ENCODE data around the gene SLC5A5.

SLC5A5 gene

DNA sequence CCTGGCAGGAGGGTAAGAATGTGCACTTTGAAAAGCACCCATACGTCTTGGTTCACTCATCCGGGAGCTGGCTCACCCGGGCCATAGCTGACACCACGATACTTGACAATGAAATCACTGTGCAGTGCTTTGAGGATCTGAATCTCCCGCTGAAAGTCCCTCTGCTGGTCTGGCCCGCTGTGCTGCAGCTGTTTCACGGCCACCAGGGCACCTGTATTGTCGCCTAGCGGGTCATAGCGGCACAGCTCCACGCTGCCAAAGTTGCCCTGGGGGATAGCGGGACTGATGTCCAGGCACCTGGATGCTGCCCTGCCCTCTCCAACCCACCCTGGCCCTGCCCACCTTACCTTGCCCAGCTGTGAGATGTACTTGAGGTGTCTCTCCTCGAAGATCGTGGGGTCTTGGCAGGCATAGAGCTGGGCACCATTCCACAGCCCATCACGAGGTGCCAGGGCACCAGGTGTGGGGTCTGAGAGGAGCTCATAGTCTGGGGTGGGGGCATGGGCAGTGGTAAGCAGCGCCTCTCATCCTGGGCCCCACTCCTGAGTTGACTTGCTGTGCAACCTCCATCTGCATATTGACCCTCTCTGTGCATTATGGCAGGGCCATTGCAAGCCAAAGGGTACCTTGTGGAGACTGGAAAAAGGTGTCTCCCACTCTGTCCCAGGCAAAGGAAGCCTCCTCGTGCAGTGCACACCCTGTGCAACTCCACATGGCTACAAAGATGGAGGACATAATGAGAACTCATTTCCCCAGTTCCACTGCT is 39.1 kb upstream of the SLC5A5 start:
- TF ChIP-seq, protein P1, sequence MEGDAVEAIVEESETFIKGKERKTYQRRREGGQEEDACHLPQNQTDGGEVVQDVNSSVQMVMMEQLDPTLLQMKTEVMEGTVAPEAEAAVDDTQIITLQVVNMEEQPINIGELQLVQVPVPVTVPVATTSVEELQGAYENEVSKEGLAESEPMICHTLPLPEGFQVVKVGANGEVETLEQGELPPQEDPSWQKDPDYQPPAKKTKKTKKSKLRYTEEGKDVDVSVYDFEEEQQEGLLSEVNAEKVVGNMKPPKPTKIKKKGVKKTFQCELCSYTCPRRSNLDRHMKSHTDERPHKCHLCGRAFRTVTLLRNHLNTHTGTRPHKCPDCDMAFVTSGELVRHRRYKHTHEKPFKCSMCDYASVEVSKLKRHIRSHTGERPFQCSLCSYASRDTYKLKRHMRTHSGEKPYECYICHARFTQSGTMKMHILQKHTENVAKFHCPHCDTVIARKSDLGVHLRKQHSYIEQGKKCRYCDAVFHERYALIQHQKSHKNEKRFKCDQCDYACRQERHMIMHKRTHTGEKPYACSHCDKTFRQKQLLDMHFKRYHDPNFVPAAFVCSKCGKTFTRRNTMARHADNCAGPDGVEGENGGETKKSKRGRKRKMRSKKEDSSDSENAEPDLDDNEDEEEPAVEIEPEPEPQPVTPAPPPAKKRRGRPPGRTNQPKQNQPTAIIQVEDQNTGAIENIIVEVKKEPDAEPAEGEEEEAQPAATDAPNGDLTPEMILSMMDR (IDR thresholded peaks at IDR 0.05; ENCODE audit: borderline replicate concordance, control extremely low read depth, extremely low read depth, insufficient read depth, missing control alignments): no peak
- in situ Hi-C loops (cut with MboI; ENCODE audit: low sequenced_read_pairs, unreplicated experiment): no loop called here

DNA sequence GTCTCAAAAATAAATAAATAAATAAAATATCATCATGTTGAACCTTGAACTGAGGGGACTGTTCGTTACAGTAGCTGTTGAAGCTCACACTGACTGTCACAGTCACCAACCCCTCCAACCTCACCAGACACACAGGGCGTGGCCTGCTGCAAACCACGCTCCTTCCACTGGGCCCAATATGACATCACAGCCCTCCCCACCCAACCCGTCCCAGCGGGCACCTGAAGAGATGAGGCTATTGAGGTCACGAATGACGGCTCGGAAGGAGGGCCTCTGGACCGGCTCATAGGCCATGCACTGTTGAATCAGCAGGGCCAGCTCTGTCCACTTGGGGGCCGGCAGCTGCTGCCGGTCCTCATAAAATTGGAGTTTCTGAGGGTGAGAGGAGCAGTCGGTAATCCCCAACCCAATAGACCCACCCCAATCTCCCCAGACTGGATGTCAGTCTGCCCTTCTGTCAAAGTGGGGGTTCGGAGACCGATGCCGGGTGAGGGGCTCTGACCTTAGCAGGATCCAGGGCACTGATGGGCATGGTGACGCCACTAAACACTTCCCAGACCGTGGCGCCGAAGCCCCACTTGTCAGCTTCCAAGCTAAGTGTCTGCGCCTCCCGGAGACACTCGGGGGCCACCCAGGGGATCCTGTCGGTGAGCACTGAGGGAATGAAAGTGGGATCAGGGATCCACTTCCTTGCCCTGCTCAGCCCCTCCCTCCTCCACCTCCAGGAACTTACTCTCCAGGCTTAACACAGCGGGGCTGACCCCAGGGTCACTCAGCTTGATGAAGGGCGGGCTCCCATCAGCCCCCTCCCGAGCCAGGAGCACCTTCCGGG is 37.2 kb upstream of the SLC5A5 start:
- in situ Hi-C loops (cut with MboI; ENCODE audit: low sequenced_read_pairs, unreplicated experiment): no loop called here
- TF ChIP-seq, protein P1 (IDR thresholded peaks at IDR 0.05; ENCODE audit: borderline replicate concordance, control extremely low read depth, extremely low read depth, insufficient read depth, missing control alignments): no peak
- DNase-seq (ENCODE audit: low spot score): no peak

More for the DNA sequence above, 39.1 kb upstream of the SLC5A5 start:
- no peak for DNase-seq (ENCODE audit: low spot score)

DNA sequence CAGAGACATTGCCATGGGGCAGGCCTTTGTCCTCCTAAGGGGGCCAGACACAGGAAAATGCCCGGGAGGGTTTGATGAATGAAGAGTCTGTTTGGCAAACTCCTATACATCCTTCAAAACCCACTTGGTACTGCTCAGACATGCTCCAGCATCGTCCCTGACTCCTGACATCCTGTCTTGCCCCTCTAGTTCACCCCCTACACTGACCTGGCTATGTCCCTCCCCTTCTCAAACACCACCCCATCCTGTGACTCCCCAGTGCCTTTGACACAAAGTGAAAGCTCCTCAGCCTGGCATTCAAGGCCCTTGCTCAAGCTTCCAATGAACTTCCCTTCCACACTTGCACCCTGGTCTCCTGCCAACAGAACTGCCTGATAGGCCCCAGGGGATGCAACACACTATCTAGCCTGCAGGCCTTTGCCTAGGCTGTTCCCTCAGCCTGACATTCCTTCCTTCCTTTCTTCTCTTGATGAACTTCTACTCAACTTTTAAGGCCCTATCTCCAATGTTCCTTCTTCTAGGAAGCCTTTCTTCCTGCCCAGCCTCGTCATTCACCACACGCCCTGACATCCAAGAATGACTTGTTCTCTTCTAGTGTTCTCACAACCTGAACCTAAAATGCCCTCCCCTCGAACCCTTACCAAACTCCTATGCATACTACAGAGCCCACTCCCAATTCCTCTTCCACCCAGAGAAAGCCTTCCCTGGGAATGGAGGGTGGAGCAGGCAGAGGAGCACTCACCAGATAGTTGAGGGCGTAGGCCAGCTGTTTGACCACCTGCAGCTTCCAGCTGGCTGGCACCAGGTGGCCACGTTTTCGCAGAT is 36.4 kb upstream of the SLC5A5 start:
- no peak for DNase-seq (ENCODE audit: low spot score)
- TF ChIP-seq, protein P1 (IDR thresholded peaks at IDR 0.05; ENCODE audit: borderline replicate concordance, control extremely low read depth, extremely low read depth, insufficient read depth, missing control alignments): no peak
- in situ Hi-C loops (cut with MboI; ENCODE audit: low sequenced_read_pairs, unreplicated experiment): no loop called here

DNA sequence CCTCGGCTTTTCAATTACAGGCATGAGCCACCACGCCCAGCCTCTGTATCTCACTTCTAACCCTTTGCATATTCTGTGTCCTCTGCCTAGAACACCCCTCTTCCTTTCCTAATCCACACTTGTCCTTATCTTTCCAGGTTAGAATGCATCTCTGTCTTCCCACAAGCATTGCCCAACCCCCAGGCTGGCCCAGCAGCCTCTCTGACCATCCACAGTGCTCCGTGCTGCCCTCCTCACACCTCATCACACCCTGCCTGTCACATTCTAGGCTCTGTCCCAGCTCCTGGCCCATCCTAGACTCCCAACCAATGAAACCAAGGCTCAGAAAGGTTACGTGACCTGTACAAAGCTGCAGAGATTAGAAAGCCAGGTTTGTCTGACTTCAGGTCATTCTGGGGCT is 35.2 kb upstream of the SLC5A5 start:
- no peak for DNase-seq (ENCODE audit: low spot score)
- TF ChIP-seq, protein P1 (IDR thresholded peaks at IDR 0.05; ENCODE audit: borderline replicate concordance, control extremely low read depth, extremely low read depth, insufficient read depth, missing control alignments): no peak
- in situ Hi-C loops (cut with MboI; ENCODE audit: low sequenced_read_pairs, unreplicated experiment): no loop called here

DNA sequence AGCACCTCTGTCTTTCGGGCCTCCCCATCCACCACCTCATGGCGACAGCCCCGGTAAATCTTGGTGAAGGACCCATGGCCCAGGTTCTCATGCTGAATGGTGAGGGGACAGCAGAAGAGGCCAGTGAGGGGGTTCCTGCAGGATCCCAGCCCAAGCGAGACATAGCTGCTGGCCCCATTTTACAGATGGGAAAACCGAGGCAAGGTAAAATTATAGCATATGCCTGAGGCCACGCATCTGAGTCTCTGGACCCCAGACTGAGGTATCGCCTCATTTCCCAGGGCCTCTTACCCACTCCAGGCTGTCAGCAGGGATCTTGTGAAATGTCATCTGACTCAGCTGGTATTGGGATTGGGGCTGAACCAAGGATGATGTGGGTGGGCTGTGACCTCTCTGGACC is 33.8 kb upstream of the SLC5A5 start:
- DNase-seq (ENCODE audit: low spot score): no peak
- TF ChIP-seq, protein P1 (IDR thresholded peaks at IDR 0.05; ENCODE audit: borderline replicate concordance, control extremely low read depth, extremely low read depth, insufficient read depth, missing control alignments): no peak
- in situ Hi-C loops (cut with MboI; ENCODE audit: low sequenced_read_pairs, unreplicated experiment): no loop called here

DNA sequence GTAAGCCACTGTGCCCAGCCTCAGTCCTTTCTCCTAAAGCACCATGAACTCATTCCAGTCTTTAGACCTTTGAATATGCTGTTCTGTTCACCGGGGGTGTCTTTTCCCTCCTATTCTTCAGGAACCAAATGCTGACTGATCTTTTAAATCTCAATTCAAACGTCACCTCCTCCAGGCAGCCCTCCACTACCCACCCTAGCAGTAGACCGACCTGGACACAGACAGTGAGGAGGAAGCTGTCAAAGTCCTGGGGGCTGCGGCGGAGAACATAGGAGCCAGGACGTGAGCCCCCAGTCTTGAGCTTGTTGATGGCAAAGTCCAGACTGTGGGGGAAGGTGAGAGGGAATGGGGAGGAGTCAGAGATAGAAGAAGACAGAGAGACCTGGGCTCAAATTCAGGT is 31.7 kb upstream of the SLC5A5 start:
- TF ChIP-seq, protein P1 (IDR thresholded peaks at IDR 0.05; ENCODE audit: borderline replicate concordance, control extremely low read depth, extremely low read depth, insufficient read depth, missing control alignments): no peak
- DNase-seq (ENCODE audit: low spot score): no peak
- in situ Hi-C loops (cut with MboI; ENCODE audit: low sequenced_read_pairs, unreplicated experiment): no loop called here

All from GM13976 (cell line).